Measurements from ENCODE around the gene CD40. TPM values are rescaled to one million over a fixed set of nuclear protein-coding genes. Genes with fewer than 3 reads are reported as not detected.

CD40 gene
- total RNA-seq (2014; rRNA removed; shearing (Covaris generic)) (23.0 and 34.7 TPM in 2 replicates), total RNA-seq (2022) (64.2 and 71.6 TPM in 2 replicates), Bru-seq, nascent RNA (percentile 83 among the genes with signal in this experiment), BruChase-seq, experiment 1, labeled RNA remaining after a 6-hour chase (percentile 87 among the genes with signal in this experiment), BruChase-seq, experiment 2, labeled RNA remaining after a 2-hour chase (percentile 92 among the genes with signal in this experiment)
- long read RNA-seq, transcript CD40-201 (8 exons, 1,623 nt) = minor isoform, 6 of 123 reads
- long read RNA-seq, transcript CD40-204 (8 exons, 822 nt) = minor isoform, 8 of 123 reads
- long read RNA-seq, transcript CD40-202 (9 exons, 1,729 nt) = major isoform, 69 of 123 reads
- long read RNA-seq, partial matches to known transcripts = 7 of 123 reads
- long read RNA-seq, other reads (novel, unspliced or antisense) = 33 of 123 reads

GRCh38 chr20:46117704-46118467, at the start of gene CD40:
TSS of gene CD40 (plus strand) at chr20:46118314. CDS start at chr20:46118344, 30 bp downstream.
- POLR2A ChIA-PET = interaction anchor here (0.5 kb wide), 1 partner anchor 50 kb away, joined by 3 read pairs; no protein-coding TSS in a partner anchor

GRCh38 chr20:46070215-46070900, 47.8 kb upstream of the CD40 start:
- Histone ChIP-seq H3K4me1 (ENCODE audit: insufficient read depth, low read length, poor library complexity, severe bottlenecking) (no peaks in the 10 kb centered on the region), H3K36me3 (ENCODE audit: insufficient read depth, low read length) (peaks cover 77% of the 10 kb centered on the region), H3K4me2 (ENCODE audit: low read length) (no peak overlapping the region), H4K20me1 (ENCODE audit: insufficient read depth, low read length) (no peaks in the 10 kb centered on the region; the same call in 1 of the 2 replicates), H2AFZ (ENCODE audit: low read length) (no peak overlapping the region), H3K9me3 (ENCODE audit: low read length) (no peaks in the 10 kb centered on the region), H3K4me3 (ENCODE audit: low read depth, low read length, poor library complexity, severe bottlenecking) (no peak overlapping the region), H3K9me2 (ENCODE audit: insufficient read depth, low read length) (no peaks in the 10 kb centered on the region), H3K79me2 (ENCODE audit: insufficient read depth, low read depth, low read length) (no peaks in the 10 kb centered on the region), H3K27ac (ENCODE audit: low read depth, low read length, poor library complexity, severe bottlenecking) (no peak overlapping the region)
- TF ChIP-seq CTCF (conservative IDR thresholded peaks at IDR 0.05; ENCODE audit: low read length) (no peak), EZH2phosphoT487 (IDR thresholded peaks at IDR 0.05; ENCODE audit: borderline replicate concordance, low read depth, low read length) (no peak)
- intact Hi-C loops (cut with micrococcal nuclease; ENCODE audit: unreplicated experiment) = no loop called here
- POLR2A ChIA-PET = interaction anchor here (0.6 kb wide), 1 partner anchor 37 kb away, joined by 3 read pairs; no protein-coding TSS in a partner anchor
- CTCF ChIA-PET (ENCODE audit: unreplicated experiment) = no interaction called here
- no TSS peak for BruUV-seq (replicated peaks)
- no peak for DNase-seq (ENCODE audit: low spot score)

More at GRCh38 chr20:46117704-46118467, at the start of gene CD40:
- H3K4me1 ChIP-seq (ENCODE audit: insufficient read depth, low read length, poor library complexity, severe bottlenecking) = peaks cover 29% of the 10 kb centered on the region
- H3K4me2 ChIP-seq (ENCODE audit: low read length) = peak within 1 kb of the TSS; percentile 91
- H3K9me3 ChIP-seq (ENCODE audit: low read length) = no peaks in the 10 kb centered on the region
- no TSS peak for BruUV-seq (replicated peaks)
- peaks cover 22% of the 10 kb centered on the region for H3K36me3 ChIP-seq (ENCODE audit: insufficient read depth, low read length)
- no peak for TF ChIP-seq EZH2phosphoT487 (IDR thresholded peaks at IDR 0.05; ENCODE audit: borderline replicate concordance, low read depth, low read length)
- no peak for TF ChIP-seq CTCF (conservative IDR thresholded peaks at IDR 0.05; ENCODE audit: low read length)
- peak within 1 kb of the TSS; percentile 90 for H3K27ac ChIP-seq (ENCODE audit: low read depth, low read length, poor library complexity, severe bottlenecking)
- intact Hi-C loops (cut with micrococcal nuclease; ENCODE audit: unreplicated experiment) = loop anchor here (2.0 kb wide), 1 partner anchor 29 kb away; the partner anchor contains the start of gene NCOA5
- CTCF ChIA-PET (ENCODE audit: unreplicated experiment) = no interaction called here
- peak within 1 kb of the TSS; percentile 81 for H3K4me3 ChIP-seq (ENCODE audit: low read depth, low read length, poor library complexity, severe bottlenecking)
- peaks cover 12% of the 10 kb centered on the region; the same call in 1 of the 2 replicates for H4K20me1 ChIP-seq (ENCODE audit: insufficient read depth, low read length)
- no peaks in the 10 kb centered on the region for H3K9me2 ChIP-seq (ENCODE audit: insufficient read depth, low read length)
- peak; percentile 91 for DNase-seq (ENCODE audit: low spot score)
- H2AFZ ChIP-seq (ENCODE audit: low read length) = peak within 1 kb of the TSS; percentile 88
- peaks cover 33% of the 10 kb centered on the region for H3K79me2 ChIP-seq (ENCODE audit: insufficient read depth, low read depth, low read length)
